Parathyroid adenoma (tissue), 2 donors: ENCODE measurements around the gene TMEM116.

Experiments used
- H2AFZ ChIP-seq: fragments of 300-600 bp; sonication (generic); one replicate; pipeline ENCODE4 v1.7.0; 2017; ENCODE audit warnings: antibody characterized with exemption, mild to moderate bottlenecking
- H3K27ac ChIP-seq: fragments of 300-600 bp; sonication (generic); one replicate; pipeline ENCODE4 v1.7.0; 2017
- H3K27me3 ChIP-seq: fragments of 300-600 bp; sonication (generic); one replicate; pipeline ENCODE4 v1.7.0; 2017; ENCODE audit warnings: low read length; ENCODE audit not compliant: control insufficient read depth, insufficient read depth
- H3K36me3 ChIP-seq: fragments of 300-600 bp; sonication (generic); one replicate; pipeline ENCODE4 v1.7.0; 2017; ENCODE audit warnings: low read length; ENCODE audit not compliant: control insufficient read depth, insufficient read depth
- H3K4me1 ChIP-seq: fragments of 300-600 bp; sonication (generic); one replicate; pipeline ENCODE4 v1.7.0; 2017; ENCODE audit warnings: control low read depth
- H3K4me2 ChIP-seq: fragments of 300-600 bp; sonication (generic); one replicate; pipeline ENCODE4 v1.7.0; 2017; ENCODE audit warnings: low read length
- H3K4me3 ChIP-seq: fragments of 300-600 bp; sonication (generic); one replicate; pipeline ENCODE4 v1.7.0; 2017; ENCODE audit warnings: low read depth, low read length
- H3K79me2 ChIP-seq: fragments of 300-600 bp; sonication (generic); one replicate; pipeline ENCODE4 v1.7.0; 2017; ENCODE audit warnings: control low read depth
- H3K9ac ChIP-seq: fragments of 300-600 bp; sonication (generic); one replicate; pipeline ENCODE4 v1.7.0; 2017; ENCODE audit warnings: mild to moderate bottlenecking
- H3K9me3 ChIP-seq: fragments of 300-600 bp; sonication (generic); one replicate; pipeline ENCODE4 v1.7.0; 2017; ENCODE audit warnings: low read length; ENCODE audit not compliant: control insufficient read depth
- TF ChIP-seq, protein P1 (sequence below): fragments of 300-600 bp; sonication (generic); IDR thresholded peaks from one replicate; pipeline ENCODE4 v1.7.0; 2017; ENCODE audit warnings: antibody characterized with exemption, mild to moderate bottlenecking
- donor health status: primary hyperparathyroidism.

TMEM116 gene

DNA sequence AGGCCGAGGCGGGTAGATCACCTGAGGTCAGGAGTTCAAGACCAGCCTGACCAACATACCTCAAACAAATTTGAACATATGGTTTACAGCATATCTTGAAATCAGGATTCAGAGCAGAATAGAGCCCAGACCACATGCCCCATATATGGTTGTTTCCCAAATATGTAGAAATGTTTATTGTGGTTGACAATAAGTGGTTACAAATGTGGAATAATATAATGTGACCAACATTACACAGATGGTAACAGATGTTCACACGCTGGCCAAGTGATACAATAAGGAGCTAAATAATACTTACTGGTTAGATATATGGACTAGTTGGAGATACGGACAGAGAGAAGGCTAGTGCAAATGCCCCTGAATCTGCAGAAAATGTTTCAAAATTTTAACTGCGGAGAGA lies 85.6 kb downstream of the TMEM116 start:
- TF ChIP-seq, protein P1, sequence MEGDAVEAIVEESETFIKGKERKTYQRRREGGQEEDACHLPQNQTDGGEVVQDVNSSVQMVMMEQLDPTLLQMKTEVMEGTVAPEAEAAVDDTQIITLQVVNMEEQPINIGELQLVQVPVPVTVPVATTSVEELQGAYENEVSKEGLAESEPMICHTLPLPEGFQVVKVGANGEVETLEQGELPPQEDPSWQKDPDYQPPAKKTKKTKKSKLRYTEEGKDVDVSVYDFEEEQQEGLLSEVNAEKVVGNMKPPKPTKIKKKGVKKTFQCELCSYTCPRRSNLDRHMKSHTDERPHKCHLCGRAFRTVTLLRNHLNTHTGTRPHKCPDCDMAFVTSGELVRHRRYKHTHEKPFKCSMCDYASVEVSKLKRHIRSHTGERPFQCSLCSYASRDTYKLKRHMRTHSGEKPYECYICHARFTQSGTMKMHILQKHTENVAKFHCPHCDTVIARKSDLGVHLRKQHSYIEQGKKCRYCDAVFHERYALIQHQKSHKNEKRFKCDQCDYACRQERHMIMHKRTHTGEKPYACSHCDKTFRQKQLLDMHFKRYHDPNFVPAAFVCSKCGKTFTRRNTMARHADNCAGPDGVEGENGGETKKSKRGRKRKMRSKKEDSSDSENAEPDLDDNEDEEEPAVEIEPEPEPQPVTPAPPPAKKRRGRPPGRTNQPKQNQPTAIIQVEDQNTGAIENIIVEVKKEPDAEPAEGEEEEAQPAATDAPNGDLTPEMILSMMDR, result no peak

DNA sequence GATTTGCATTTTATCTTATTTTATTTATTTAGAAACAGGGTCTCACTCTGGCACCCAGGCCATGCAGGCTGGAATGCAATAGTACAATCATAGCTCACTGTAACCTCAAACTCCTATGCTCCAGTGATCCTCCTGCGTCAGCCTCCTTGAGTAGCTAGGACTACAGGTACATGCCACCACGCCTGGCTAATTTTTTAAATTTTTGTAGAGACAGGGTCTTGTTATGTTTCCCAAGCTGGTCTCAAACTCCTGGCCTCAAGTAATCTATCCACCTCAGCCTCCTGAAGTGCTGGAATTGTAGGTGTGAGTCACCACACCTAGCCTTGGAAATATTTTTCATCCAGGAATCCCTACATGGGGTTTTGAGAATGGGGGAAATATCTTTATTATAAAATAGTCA lies 86.3 kb downstream of the TMEM116 start:
- H3K79me2 ChIP-seq, result no peaks in the 10 kb centered on the region
- no peaks in the 10 kb centered on the region for H3K27me3 ChIP-seq
- no peak overlapping the region for H3K9ac ChIP-seq
- no peaks in the 10 kb centered on the region for H3K36me3 ChIP-seq
- H3K4me3 ChIP-seq, result no peak overlapping the region
- H3K4me1 ChIP-seq, result no peaks in the 10 kb centered on the region
- TF ChIP-seq, protein P1, result no peak
- H3K27ac ChIP-seq, result no peak overlapping the region
- no peaks in the 10 kb centered on the region for H3K9me3 ChIP-seq
- H2AFZ ChIP-seq, result no peak overlapping the region
- H3K4me2 ChIP-seq, result no peak overlapping the region

More for the DNA sequence above, 85.6 kb downstream of the TMEM116 start:
- Histone ChIP-seq H3K27ac (no peak overlapping the region), H3K36me3 (no peaks in the 10 kb centered on the region), H3K9me3 (no peaks in the 10 kb centered on the region), H3K4me1 (no peaks in the 10 kb centered on the region), H3K9ac (no peak overlapping the region), H3K4me3 (no peak overlapping the region), H3K27me3 (no peaks in the 10 kb centered on the region), H2AFZ (no peak overlapping the region), H3K79me2 (no peaks in the 10 kb centered on the region), H3K4me2 (no peak overlapping the region)

DNA sequence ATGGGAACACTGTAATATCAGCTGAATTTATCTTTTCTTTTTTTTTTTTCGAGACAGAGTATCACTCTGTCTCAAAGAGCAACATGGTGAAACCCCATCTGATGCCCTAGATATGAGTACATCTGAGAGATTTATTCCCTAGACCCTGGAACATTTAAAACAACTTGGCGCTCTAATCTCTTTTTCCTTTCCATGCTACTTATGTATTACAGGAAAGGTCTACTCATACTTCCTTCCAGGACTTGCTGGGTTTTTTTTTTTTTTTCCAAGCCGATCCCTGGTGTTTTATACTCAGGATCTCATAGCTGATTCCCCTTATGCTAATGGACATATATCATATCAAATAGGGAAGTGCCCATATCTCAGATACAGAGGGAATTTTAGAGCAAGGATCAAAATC lies 87.8 kb downstream of the TMEM116 start:
- TF ChIP-seq, protein P1, result no peak
- no peaks in the 10 kb centered on the region for H3K36me3 ChIP-seq

DNA sequence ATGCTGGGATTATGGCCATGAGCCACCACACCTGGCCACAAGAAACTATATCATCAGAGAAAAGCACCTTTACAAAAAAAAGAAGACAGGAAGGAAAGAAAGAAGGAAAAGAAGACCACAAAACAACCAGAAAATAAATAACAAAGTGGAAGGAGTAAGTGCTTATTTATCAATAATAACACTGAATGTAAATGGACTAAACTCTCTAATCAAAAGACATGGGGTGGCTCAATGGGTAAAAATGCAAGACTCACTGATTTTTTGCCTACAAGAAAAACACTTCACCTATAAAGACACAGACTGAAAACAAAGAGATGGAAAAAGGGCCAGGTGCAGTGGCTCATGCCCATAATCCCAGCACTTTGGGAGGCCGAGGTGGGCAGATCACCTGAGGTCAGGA lies 105.2 kb downstream of the TMEM116 start:
- Histone ChIP-seq H3K4me2 (no peak overlapping the region), H3K4me3 (no peak overlapping the region), H2AFZ (no peak overlapping the region), H3K27ac (no peak overlapping the region), H3K9me3 (no peaks in the 10 kb centered on the region), H3K9ac (no peak overlapping the region), H3K4me1 (no peaks in the 10 kb centered on the region), H3K36me3 (no peaks in the 10 kb centered on the region), H3K79me2 (no peaks in the 10 kb centered on the region), H3K27me3 (no peaks in the 10 kb centered on the region)
- TF ChIP-seq, protein P1, result no peak

More for the DNA sequence above, 87.8 kb downstream of the TMEM116 start:
- H3K4me1 ChIP-seq, result no peaks in the 10 kb centered on the region
- H3K9me3 ChIP-seq, result no peaks in the 10 kb centered on the region
- H3K27ac ChIP-seq, result no peak overlapping the region
- no peaks in the 10 kb centered on the region for H3K27me3 ChIP-seq
- no peaks in the 10 kb centered on the region for H3K79me2 ChIP-seq
- H3K9ac ChIP-seq, result no peak overlapping the region
- no peak overlapping the region for H3K4me3 ChIP-seq
- no peak overlapping the region for H3K4me2 ChIP-seq
- H2AFZ ChIP-seq, result no peak overlapping the region

DNA sequence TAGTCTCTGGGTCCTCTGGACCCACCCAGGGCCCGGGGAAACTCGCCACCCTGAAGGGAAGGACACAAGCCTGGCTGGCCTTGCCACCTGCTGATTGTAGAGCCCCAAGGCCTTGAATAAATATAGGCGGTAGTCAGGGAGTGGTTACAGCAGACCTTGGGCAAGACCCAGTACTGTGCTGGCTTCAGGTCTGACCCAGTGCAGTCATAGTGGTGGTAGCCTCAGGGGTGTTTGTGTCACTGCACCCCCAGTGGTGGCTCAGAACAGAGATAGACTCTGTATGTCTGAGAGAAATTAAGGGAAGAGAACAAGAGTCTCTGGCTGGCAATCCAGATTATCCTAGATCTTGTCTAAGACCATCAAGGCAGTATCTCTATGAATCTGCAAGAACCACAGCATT lies 107.5 kb downstream of the TMEM116 start:
- H3K36me3 ChIP-seq, result no peaks in the 10 kb centered on the region
- no peak overlapping the region for H2AFZ ChIP-seq
- no peak overlapping the region for H3K9ac ChIP-seq
- no peaks in the 10 kb centered on the region for H3K79me2 ChIP-seq
- H3K4me3 ChIP-seq, result no peak overlapping the region
- no peak overlapping the region for H3K27ac ChIP-seq
- no peaks in the 10 kb centered on the region for H3K9me3 ChIP-seq
- H3K27me3 ChIP-seq, result no peaks in the 10 kb centered on the region
- no peaks in the 10 kb centered on the region for H3K4me1 ChIP-seq
- H3K4me2 ChIP-seq, result no peak overlapping the region
- TF ChIP-seq, protein P1, result no peak
